GM21717 (cell line): ENCODE measurements around the gene KCNG2.

ENCODE experiments used
- ATAC-seq: cut with Tn5 transposase; IDR thresholded peaks from one replicate; pipeline ENCODE4 v1.9.1; 2021; ENCODE audit warnings: mild to moderate bottlenecking, moderate library complexity; ENCODE audit not compliant: unreplicated experiment

The KCNG2 gene

GRCh38 chr18:79878741-79879378 lies 81.1 kb downstream of the KCNG2 start:
- no peak for ATAC-seq

- ATAC-seq, result no peak
These were observed 81.8 kb downstream of the KCNG2 start for GRCh38 chr18:79879566-79879965.

- ATAC-seq, result no peak
These were observed 84.0 kb downstream of the KCNG2 start for GRCh38 chr18:79881695-79882094.

- ATAC-seq, result no peak
These were observed 84.9 kb downstream of the KCNG2 start for GRCh38 chr18:79882522-79883241.

- ATAC-seq, result no peak
These were observed 85.9 kb downstream of the KCNG2 start for GRCh38 chr18:79883461-79884293.

- no peak for ATAC-seq
These were observed 86.7 kb downstream of the KCNG2 start for GRCh38 chr18:79884294-79884962.

- ATAC-seq, result no peak
These were observed 87.4 kb downstream of the KCNG2 start for GRCh38 chr18:79884963-79885728.

GRCh38 chr18:79887181-79888000 lies 89.7 kb downstream of the KCNG2 start:
- ATAC-seq, result no peak

GRCh38 chr18:79888016-79888415 lies 90.3 kb downstream of the KCNG2 start:
- ATAC-seq, result no peak

GRCh38 chr18:79889569-79889968 lies 91.8 kb downstream of the KCNG2 start:
- no peak for ATAC-seq

- ATAC-seq, result no peak
These were observed 92.9 kb downstream of the KCNG2 start for GRCh38 chr18:79890674-79891073.

- ATAC-seq, result no peak
These were observed 99.0 kb downstream of the KCNG2 start for GRCh38 chr18:79896738-79897137.

- no peak for ATAC-seq
These were observed 100.3 kb downstream of the KCNG2 start for GRCh38 chr18:79897940-79898625.

GRCh38 chr18:79898952-79899608 lies 101.3 kb downstream of the KCNG2 start:
- ATAC-seq, result no peak

- ATAC-seq, result no peak
These were observed 102.1 kb downstream of the KCNG2 start for GRCh38 chr18:79899609-79900445.

GRCh38 chr18:79900610-79901570 lies 103.2 kb downstream of the KCNG2 start:
- ATAC-seq, result no peak
